NCI-H526 treated with DMSO at 0.1 percent for 48 hours (cell line): ENCODE results near the gene RAC3.
"Not testable (repeated sequence)": the region's sequence is repeated elsewhere in the genome, so short reads cannot be mapped to it uniquely, and the experiment has no call there.

Source experiments
- DNase-seq: peaks from one replicate; lab custom pipeline; 2025; lab: John Stamatoyannopoulos, UW

Gene RAC3

GRCh38 chr17:82023447-82024241 lies 7.8 kb upstream of the RAC3 start:
- DNase-seq, result no peak

GRCh38 chr17:82024859-82025258 lies 6.6 kb upstream of the RAC3 start:
- no peak for DNase-seq

DNA sequence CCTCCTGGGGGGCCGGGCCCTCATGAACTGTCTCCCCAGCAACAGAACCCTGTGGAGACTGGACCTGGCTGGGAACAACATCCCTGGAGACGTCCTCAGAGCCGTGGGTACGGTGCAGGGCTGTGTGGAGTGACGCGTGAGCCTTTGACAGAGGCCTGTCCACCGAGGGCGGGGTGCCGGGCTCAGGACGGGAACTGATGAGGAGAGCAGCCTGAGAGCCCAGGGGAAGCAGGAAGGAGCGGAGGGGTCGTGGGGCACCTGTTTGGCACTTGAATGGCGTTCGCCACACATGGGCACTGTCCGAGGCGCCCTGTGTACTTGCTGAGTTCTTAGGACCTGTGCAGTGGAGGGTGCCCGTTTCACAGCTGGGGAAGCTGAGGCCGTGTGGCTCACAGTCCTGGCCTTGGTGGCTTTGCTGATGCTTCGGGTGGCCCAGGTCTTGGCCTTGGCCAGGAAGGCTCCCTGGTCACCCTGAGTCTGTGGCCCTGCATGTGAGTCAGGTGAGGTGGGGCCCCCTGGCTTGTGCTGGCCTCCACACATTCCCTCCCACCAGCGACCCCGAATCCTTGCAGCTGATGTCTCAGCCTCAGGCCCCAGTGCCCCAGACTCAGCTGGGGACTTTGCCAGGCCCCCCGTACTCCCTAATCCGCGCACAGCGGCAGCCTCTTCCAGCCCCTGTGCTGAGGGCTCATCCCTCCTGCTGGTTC lies 5.9 kb upstream of the RAC3 start:
- DNase-seq, result no peak

- DNase-seq, result no peak
These were observed 3.2 kb upstream of the RAC3 start for GRCh38 chr17:82028246-82028645.

GRCh38 chr17:82028966-82029365 lies 2.5 kb upstream of the RAC3 start:
- no peak for DNase-seq

DNA sequence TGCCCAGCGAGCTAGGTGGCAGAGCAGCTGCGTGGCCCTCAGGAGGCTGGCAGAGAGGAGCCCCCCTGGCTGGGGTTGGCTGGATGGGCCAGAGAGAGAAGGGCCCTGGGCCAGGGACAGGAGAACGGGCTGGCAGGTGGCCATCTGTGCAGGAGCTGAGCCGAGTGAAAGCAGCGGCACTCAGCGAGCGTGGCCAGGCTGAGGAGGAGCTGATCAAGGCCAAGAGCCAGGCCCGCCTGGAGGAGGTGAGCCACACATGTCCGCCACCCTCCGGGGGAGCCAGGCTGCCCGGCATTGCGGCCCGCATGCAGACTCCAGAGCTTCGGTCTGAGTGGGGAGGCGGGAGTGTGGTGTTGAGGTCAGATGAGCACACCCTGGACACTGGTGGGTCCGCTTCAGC lies 2.1 kb upstream of the RAC3 start:
- no peak for DNase-seq

DNA sequence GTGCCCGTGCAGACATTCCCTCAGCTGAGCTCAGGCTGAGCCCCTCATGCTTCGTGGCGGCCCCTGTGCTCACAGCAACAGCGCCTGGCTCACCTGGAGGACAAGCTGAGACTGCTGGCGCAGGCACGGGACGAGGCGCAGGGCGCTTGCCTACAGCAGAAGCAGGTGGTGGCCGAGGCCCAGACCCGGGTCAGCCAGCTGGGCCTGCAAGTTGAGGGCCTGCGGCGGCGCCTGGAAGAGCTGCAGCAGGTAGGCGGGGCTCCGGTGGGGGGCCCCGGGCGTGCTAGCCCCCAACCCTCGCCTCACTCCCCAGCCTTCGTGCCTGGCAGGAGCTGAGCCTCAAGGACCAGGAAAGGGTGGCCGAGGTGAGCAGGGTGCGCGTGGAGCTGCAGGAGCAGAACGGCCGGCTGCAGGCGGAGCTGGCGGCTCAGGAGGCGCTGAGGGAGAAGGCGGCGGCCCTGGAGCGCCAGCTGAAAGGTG lies 1.4 kb upstream of the RAC3 start:
- no peak for DNase-seq

DNA sequence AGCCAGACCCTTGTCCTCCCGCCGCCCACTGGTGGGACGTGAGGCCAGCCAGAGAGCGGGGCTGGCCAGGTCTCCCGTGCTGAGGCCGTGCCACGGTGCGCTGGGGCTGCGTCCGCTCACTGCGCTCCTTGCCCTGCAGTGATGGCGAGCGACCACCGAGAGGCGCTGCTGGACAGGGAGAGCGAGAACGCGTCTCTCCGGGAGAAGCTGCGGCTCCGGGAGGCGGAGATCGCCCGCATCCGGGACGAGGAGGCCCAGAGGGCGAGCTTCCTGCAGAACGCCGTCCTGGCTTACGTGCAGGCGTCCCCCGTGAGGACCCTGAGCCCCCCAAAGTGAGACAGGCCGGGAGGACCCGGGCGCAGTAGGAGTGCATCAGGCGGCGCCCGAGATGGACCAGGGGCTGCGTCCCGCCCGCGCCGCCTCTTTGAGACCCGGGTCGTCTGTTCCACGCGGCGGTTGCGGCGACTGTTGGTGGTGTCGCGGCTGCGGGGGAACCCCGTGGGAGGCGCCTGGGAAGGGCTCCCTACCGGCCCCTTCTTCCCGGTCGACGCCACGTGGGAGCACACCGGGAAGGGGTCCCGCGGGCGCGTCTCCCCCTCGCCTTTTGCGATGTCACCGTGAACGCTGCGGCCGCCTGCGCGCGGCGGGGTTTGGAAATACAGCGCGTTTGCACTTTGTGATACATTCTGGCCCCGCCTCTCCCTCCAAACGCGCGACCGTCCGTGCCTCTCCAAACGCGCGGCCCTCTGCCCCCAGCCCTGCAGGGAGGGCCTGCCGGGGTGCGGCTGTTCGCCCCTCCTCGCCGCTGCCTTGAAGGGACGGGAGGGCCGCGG lies 792 bp upstream of the RAC3 start:
- peak; percentile 37 for DNase-seq

DNA sequence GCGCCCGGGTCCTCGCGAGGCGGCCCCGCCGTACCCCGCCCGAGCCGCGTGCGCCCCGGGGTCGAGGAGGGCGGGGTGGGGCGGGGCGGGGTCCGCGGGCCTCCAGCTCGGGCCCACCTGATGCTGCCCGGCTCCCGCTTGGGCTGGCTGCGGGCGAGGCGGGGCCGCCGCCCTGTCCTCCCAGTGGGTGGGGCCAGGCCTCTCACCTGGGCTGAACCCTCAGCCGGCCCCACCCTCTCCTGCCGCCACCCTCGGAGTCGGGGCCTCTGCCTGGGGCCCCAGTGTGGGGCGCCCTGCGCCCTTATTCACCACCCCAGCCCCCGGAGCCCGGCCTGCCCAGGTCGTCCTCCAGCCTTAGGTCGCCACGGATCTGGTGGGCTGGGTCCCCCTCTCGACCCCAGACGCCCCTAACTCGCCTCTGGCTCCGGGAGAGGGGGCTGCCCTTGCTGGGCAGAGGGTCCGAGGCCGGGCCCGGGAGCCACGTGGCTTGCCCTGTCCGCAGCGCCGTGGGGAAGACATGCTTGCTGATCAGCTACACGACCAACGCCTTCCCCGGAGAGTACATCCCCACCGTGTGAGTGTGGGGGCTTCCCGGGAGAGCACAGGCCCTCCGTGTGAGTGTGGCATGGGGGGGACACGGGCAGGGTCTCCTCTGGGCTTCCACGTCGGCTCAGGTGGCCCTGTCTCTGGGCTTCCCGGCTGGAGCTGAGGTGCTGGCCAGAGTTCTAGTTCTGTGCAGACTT lies 578 bp downstream of the RAC3 start:
- DNase-seq, result peak; percentile 17

DNA sequence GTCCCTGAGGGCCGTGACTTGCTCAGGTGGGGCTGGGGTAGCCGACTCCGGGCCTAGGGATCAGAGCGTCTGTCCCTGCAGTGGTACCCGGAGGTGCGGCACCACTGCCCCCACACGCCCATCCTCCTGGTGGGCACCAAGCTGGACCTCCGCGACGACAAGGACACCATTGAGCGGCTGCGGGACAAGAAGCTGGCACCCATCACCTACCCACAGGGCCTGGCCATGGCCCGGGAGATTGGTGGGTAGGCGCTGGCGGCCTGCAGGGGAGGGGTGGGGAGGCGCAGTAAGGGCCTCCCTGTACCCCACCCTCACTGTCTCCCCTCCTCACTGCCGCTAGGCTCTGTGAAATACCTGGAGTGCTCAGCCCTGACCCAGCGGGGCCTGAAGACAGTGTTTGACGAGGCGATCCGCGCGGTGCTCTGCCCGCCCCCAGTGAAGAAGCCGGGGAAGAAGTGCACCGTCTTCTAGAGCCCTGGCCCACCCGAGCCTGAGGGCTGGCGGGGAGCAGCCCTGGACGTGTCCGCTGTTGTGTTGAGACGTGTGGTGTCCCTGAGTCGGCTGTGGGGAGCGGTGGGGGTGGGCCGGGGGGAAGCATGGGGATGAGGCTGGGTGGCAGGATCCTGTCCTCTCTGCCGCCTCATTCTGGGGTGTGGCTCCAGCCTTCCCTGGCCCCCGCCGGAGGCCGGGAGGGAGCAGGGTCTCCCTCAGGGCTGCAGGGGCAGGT lies 2.0 kb downstream of the RAC3 start:
- no peak for DNase-seq

GRCh38 chr17:82034371-82035011 lies 3.0 kb downstream of the RAC3 start:
- no peak for DNase-seq

DNA sequence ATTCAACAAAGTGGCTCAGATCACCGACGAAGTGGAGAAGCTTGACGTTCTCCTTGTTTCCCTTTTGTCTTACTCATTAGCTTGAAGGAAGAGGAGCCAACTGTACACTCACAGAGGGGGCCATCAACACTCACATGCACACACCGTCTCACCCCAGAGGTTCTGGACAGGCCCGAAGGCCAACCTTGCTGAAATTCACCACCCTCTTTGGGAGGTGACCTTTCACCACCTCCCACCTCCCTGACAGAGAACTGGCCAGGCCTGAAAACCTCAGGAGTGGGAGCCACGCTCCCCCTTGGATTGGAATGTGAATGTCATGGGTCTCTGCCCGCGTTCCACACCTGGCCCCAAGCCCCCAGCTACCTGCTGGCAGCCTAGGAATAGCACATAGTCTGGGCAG lies 4.0 kb downstream of the RAC3 start:
- no peak for DNase-seq

- DNase-seq, result no peak
These were observed 4.6 kb downstream of the RAC3 start for GRCh38 chr17:82035956-82036633.

- DNase-seq, result no peak
These were observed 5.2 kb downstream of the RAC3 start for GRCh38 chr17:82036634-82037091.

GRCh38 chr17:82037092-82037888 lies 5.8 kb downstream of the RAC3 start, which contains the start of gene DCXR:
DCXR (minus strand) TSS chr17:82037697; CDS start chr17:82037682, 15 bp downstream.
- peak; percentile 94 for DNase-seq

- DNase-seq, result no peak
These were observed 6.4 kb downstream of the RAC3 start for GRCh38 chr17:82037889-82038195.

- DNase-seq, result not testable (repeated sequence)
These were observed 7.4 kb downstream of the RAC3 start for GRCh38 chr17:82038796-82039409.

- no peak for DNase-seq
These were observed 8.3 kb downstream of the RAC3 start for GRCh38 chr17:82039695-82040299.
